DMS114 treated with DMSO at 0.1 percent for 48 hours (cell line): ENCODE measurements around the gene KRT78.
A peak's percentile ranks its signal among the peaks of the same experiment; 100 is the strongest.
"Not testable (repeated sequence)": the region's sequence is repeated elsewhere in the genome, so short reads cannot be mapped to it uniquely, and the experiment has no call there.

Source experiments
- DNase-seq: peaks from one replicate; lab custom pipeline; 2025; ENCODE audit not compliant: unreplicated experiment; lab: John Stamatoyannopoulos, UW

KRT78 gene

GRCh38 chr12:52871291-52872039, 22.7 kb upstream of the KRT78 start:
- DNase-seq: no peak

- DNase-seq: no peak
Measured at GRCh38 chr12:52870361-52871290, 21.8 kb upstream of the KRT78 start.

GRCh38 chr12:52867642-52868041, 18.8 kb upstream of the KRT78 start:
- no peak for DNase-seq

- DNase-seq: no peak
Measured at GRCh38 chr12:52867152-52867551, 18.4 kb upstream of the KRT78 start.

- DNase-seq: peak; percentile 69
Measured at GRCh38 chr12:52865090-52865944, 16.5 kb upstream of the KRT78 start.

GRCh38 chr12:52862023-52862422, 13.2 kb upstream of the KRT78 start:
- DNase-seq: no peak

- DNase-seq: no peak
Measured at GRCh38 chr12:52861511-52861910, 12.7 kb upstream of the KRT78 start.

GRCh38 chr12:52860102-52860823, 11.5 kb upstream of the KRT78 start:
- DNase-seq: no peak

- no peak for DNase-seq
Measured at GRCh38 chr12:52857500-52857899, 8.7 kb upstream of the KRT78 start.

- DNase-seq: no peak
Measured at GRCh38 chr12:52856787-52857186, 8.0 kb upstream of the KRT78 start.

GRCh38 chr12:52856077-52856476, 7.3 kb upstream of the KRT78 start:
- not testable (repeated sequence) for DNase-seq

GRCh38 chr12:52851787-52852186, 3.0 kb upstream of the KRT78 start:
- no peak for DNase-seq

GRCh38 chr12:52850681-52851080, 1.9 kb upstream of the KRT78 start:
- DNase-seq: no peak

- DNase-seq: no peak
Measured at GRCh38 chr12:52849511-52849910, 717 bp upstream of the KRT78 start.

GRCh38 chr12:52847335-52848102, 1.3 kb downstream of the KRT78 start:
- DNase-seq: no peak

GRCh38 chr12:52846356-52846970, 2.3 kb downstream of the KRT78 start:
- no peak for DNase-seq

- DNase-seq: no peak
Measured at GRCh38 chr12:52845946-52846345, 2.8 kb downstream of the KRT78 start.

- no peak for DNase-seq
Measured at GRCh38 chr12:52844386-52844785, 4.4 kb downstream of the KRT78 start.

GRCh38 chr12:52839436-52840105, 9.2 kb downstream of the KRT78 start:
- DNase-seq: no peak
